GM23338 (cell line): ENCODE measurements around the gene KCNIP1. TPM values are rescaled to one million over a fixed set of nuclear protein-coding genes. Genes with fewer than 3 reads are reported as not detected.

ENCODE experiments used
- ATAC-seq: fragments of 200-7000 bp; cut with Tn5 transposase; 3 replicates; pipeline ENCODE4 v1.9.1; 2020
- DNase-seq: peaks from one replicate; pipeline ENCODE4 v3.0.0-alpha.2; 2015; ENCODE audit warnings: low spot score
- H2AFZ ChIP-seq: fragments of 200-600 bp; sonication (generic); 2 replicates; pipeline ENCODE4 v1.8.0; 2016; ENCODE audit warnings: antibody characterized with exemption, mild to moderate bottlenecking, moderate library complexity
- H3F3A ChIP-seq: fragments of 200-600 bp; sonication (generic); replicated peaks from 2 replicates; pipeline ENCODE4 v1.8.0; 2017; ENCODE audit warnings: antibody characterized with exemption, mixed run types, low read depth
- H3K27ac ChIP-seq: fragments of 200-600 bp; sonication (generic); 2 replicates; pipeline ENCODE4 v1.6.1; 2016; ENCODE audit warnings: low read depth
- H3K27me3 ChIP-seq: fragments of 200-600 bp; sonication (generic); 2 replicates; pipeline ENCODE4 v1.8.0; 2016; ENCODE audit warnings: mild to moderate bottlenecking, mixed run types, moderate library complexity; ENCODE audit not compliant: insufficient read depth
- H3K36me3 ChIP-seq: fragments of 200-600 bp; sonication (generic); 2 replicates; pipeline ENCODE4 v1.8.0; 2016; ENCODE audit warnings: mild to moderate bottlenecking; ENCODE audit not compliant: insufficient read depth
- H3K4me1 ChIP-seq: fragments of 200-600 bp; sonication (generic); 2 replicates; pipeline ENCODE4 v1.8.0; 2016; ENCODE audit warnings: mild to moderate bottlenecking, moderate library complexity; ENCODE audit not compliant: insufficient read depth
- H3K4me2 ChIP-seq: fragments of 200-600 bp; sonication (generic); 2 replicates; pipeline ENCODE4 v1.7.1; 2017; ENCODE audit warnings: mixed run types
- H3K4me3 ChIP-seq: fragments of 200-600 bp; sonication (generic); 2 replicates; pipeline ENCODE4 v1.6.1; 2016; ENCODE audit warnings: mixed run types
- H3K79me2 ChIP-seq: fragments of 200-600 bp; sonication (generic); replicated peaks from 2 replicates; pipeline ENCODE4 v1.8.0; 2017; ENCODE audit warnings: mild to moderate bottlenecking; ENCODE audit not compliant: insufficient read depth
- H3K9me2 ChIP-seq: fragments of 200-600 bp; sonication (generic); 2 replicates; pipeline ENCODE4 v1.8.0; 2017; ENCODE audit not compliant: insufficient read depth
- H4K20me1 ChIP-seq: fragments of 200-600 bp; sonication (generic); replicated peaks from 2 replicates; pipeline ENCODE4 v1.8.0; 2017; ENCODE audit warnings: mild to moderate bottlenecking; ENCODE audit not compliant: insufficient read depth
- H3K27ac Mint-ChIP-seq: 2 replicates; pipeline ENCODE4 v1.8.0; 2020; ENCODE audit warnings: inconsistent platforms, mild to moderate bottlenecking, moderate library complexity, mixed read lengths
- H3K27me3 Mint-ChIP-seq: 3 replicates; pipeline ENCODE4 v1.8.0; 2022; ENCODE audit warnings: low read depth, mild to moderate bottlenecking, moderate library complexity, mixed read lengths, inconsistent platforms; ENCODE audit not compliant: insufficient read depth, poor library complexity
- H3K36me3 Mint-ChIP-seq: 3 replicates; pipeline ENCODE4 v1.8.0; 2021; ENCODE audit warnings: low read depth, mild to moderate bottlenecking, inconsistent platforms, moderate library complexity, mixed read lengths
- H3K4me1 Mint-ChIP-seq: 3 replicates; pipeline ENCODE4 v1.8.0; 2020; ENCODE audit warnings: mild to moderate bottlenecking, inconsistent platforms, mixed read lengths
- H3K4me3 Mint-ChIP-seq: 3 replicates; pipeline ENCODE4 v1.8.0; 2021; ENCODE audit warnings: moderate library complexity, mild to moderate bottlenecking, inconsistent platforms, mixed read lengths
- H3K9me3 Mint-ChIP-seq: 3 replicates; pipeline ENCODE4 v1.8.0; 2020; ENCODE audit warnings: moderate library complexity, mild to moderate bottlenecking, inconsistent platforms, mixed read lengths
- CREB1 ChIP-seq: fragments of 250-450 bp; sonication (Bioruptor Pico); IDR thresholded peaks from 2 replicates; pipeline ENCODE4 v1.5.0; 2020; ENCODE audit warnings: low read depth, mild to moderate bottlenecking, moderate library complexity
- CTCF ChIP-seq, 2 experiments: fragments of 200-600 bp in 1 of 2; sonication (generic) in 1 of 2; conservative IDR thresholded peaks; 2 replicates each; pipeline versions ENCODE4 v1.5.1 to v1.6.1; 2016 to 2017; ENCODE audit warnings: antibody characterized with exemption in 2 of 2, low read depth in 2 of 2, mild to moderate bottlenecking in 2 of 2, moderate library complexity in 1 of 2
- EZH2 ChIP-seq: fragments of 200-600 bp; sonication (generic); IDR thresholded peaks from one replicate; pipeline ENCODE4 v1.8.0; 2017; ENCODE audit warnings: antibody characterized with exemption, mild to moderate bottlenecking, low read depth; ENCODE audit not compliant: unreplicated experiment
- EZH2phosphoT487 ChIP-seq: fragments of 200-600 bp; sonication (generic); IDR thresholded peaks from one replicate; pipeline ENCODE4 v1.8.1; 2018; ENCODE audit warnings: antibody characterized with exemption; ENCODE audit not compliant: unreplicated experiment
- NANOG ChIP-seq: IDR thresholded peaks from 2 replicates; pipeline ENCODE4 v1.6.1; 2016; ENCODE audit warnings: antibody characterized with exemption, borderline replicate concordance
- POLR2AphosphoS5 ChIP-seq: IDR thresholded peaks from 2 replicates; pipeline ENCODE4 v1.6.1; 2016; ENCODE audit warnings: antibody characterized with exemption, low read depth
- REST ChIP-seq: IDR thresholded peaks from one replicate; pipeline ENCODE4 v1.6.1; 2018; ENCODE audit warnings: antibody characterized with exemption; ENCODE audit not compliant: unreplicated experiment
- ZNF114 ChIP-seq: fragments of 250-450 bp; sonication (Bioruptor Pico); IDR thresholded peaks from 2 replicates; pipeline ENCODE4 v1.5.0; 2020; ENCODE audit warnings: mild to moderate bottlenecking, moderate library complexity
- ZNF331 ChIP-seq: fragments of 250-450 bp; sonication (Bioruptor Pico); IDR thresholded peaks from 2 replicates; pipeline ENCODE4 v1.5.0; 2020; ENCODE audit warnings: low read depth, mild to moderate bottlenecking, moderate library complexity
- polyA plus RNA-seq: library from polyadenylated mRNA; unstranded; fragments of >200 nt; fragmentation: Nextera tagmentation; extraction: Ambion mirVana; gene quantifications from 2 replicates; pipeline ENCODE4 v1.2.1, GENCODE V29; 2016
- total RNA-seq: library from RNA; depleted of rRNA; stranded (reverse); fragments of >200 nt; shearing (Covaris generic); gene quantifications from 2 replicates; pipeline ENCODE4 v1.2.3, GENCODE V29; 2014
- TF ChIP-seq, protein P1 (sequence below): IDR thresholded peaks from 2 replicates; pipeline ENCODE4 v1.6.1; 2016; ENCODE audit warnings: antibody characterized with exemption

KCNIP1 gene
- total and polyA plus RNA-seq, 2 experiments from 2014 or later: 0.31 to 0.87 TPM

GRCh38 chr5:170508660-170509347 lies 5.0 kb downstream of the KCNIP1 start:
- Histone ChIP-seq H3F3A (no peaks in the 10 kb centered on the region), H3K27me3 (peaks cover 33% of the 10 kb centered on the region), H3K4me1 (peaks cover 20% of the 10 kb centered on the region), H2AFZ (no peak overlapping the region), H3K27ac (no peak overlapping the region), H3K36me3 (no peaks in the 10 kb centered on the region), H3K4me2 (no peak overlapping the region), H3K4me3 (no peak overlapping the region), H3K79me2 (no peaks in the 10 kb centered on the region), H3K9me2 (no peaks in the 10 kb centered on the region), H4K20me1 (no peaks in the 10 kb centered on the region)
- Mint-ChIP-seq H3K4me1 (peaks cover 10% of the 10 kb centered on the region; the same call in 2 of the 3 replicates), H3K27me3 (peaks cover 16% of the 10 kb centered on the region), H3K36me3 (no peaks in the 10 kb centered on the region), H3K9me3 (no peaks in the 10 kb centered on the region), H3K27ac (no peak overlapping the region), H3K4me3 (no peak overlapping the region)
- ATAC-seq (no peak), DNase-seq (peak; percentile 41)
- TF ChIP-seq POLR2AphosphoS5 (no peak), CTCF (conservative IDR thresholded peaks at IDR 0.05; ENCODE audit: low read depth in 2 of 2) (peak; percentile 66 to 76)

- no peak overlapping the region for H3K27ac ChIP-seq
- H3K4me1 Mint-ChIP-seq: peaks cover 10% of the 10 kb centered on the region; the same call in 2 of the 3 replicates
- no peak overlapping the region for H3K4me2 ChIP-seq
Measured at GRCh38 chr5:170509348-170509660, 5.5 kb downstream of the KCNIP1 start.

More at GRCh38 chr5:170509348-170509660, 5.5 kb downstream of the KCNIP1 start:
- H3K79me2 ChIP-seq: no peaks in the 10 kb centered on the region
- H4K20me1 ChIP-seq: no peaks in the 10 kb centered on the region
- H3K27ac Mint-ChIP-seq: no peak overlapping the region
- H2AFZ ChIP-seq: no peak overlapping the region
- no peak overlapping the region for H3K4me3 ChIP-seq
- ATAC-seq (no peak), DNase-seq (no peak)
- peaks cover 28% of the 10 kb centered on the region for H3K27me3 ChIP-seq
- no peaks in the 10 kb centered on the region for H3F3A ChIP-seq
- peaks cover 20% of the 10 kb centered on the region for H3K4me1 ChIP-seq
- TF ChIP-seq POLR2AphosphoS5 (no peak), REST (no peak), ZNF114 (CRISPR knock-in tag) (no peak), CREB1 (CRISPR knock-in tag) (no peak), ZNF331 (CRISPR knock-in tag) (no peak), EZH2 (no peak), EZH2phosphoT487 (no peak), NANOG (no peak)
- TF ChIP-seq, protein P1, sequence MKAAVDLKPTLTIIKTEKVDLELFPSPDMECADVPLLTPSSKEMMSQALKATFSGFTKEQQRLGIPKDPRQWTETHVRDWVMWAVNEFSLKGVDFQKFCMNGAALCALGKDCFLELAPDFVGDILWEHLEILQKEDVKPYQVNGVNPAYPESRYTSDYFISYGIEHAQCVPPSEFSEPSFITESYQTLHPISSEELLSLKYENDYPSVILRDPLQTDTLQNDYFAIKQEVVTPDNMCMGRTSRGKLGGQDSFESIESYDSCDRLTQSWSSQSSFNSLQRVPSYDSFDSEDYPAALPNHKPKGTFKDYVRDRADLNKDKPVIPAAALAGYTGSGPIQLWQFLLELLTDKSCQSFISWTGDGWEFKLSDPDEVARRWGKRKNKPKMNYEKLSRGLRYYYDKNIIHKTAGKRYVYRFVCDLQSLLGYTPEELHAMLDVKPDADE: no peak
- H3K9me2 ChIP-seq: no peaks in the 10 kb centered on the region
- no peaks in the 10 kb centered on the region for H3K36me3 ChIP-seq
- no peaks in the 10 kb centered on the region for H3K36me3 Mint-ChIP-seq
- no peak overlapping the region for H3K4me3 Mint-ChIP-seq
- H3K9me3 Mint-ChIP-seq: no peaks in the 10 kb centered on the region
- peaks cover 15% of the 10 kb centered on the region for H3K27me3 Mint-ChIP-seq
